ENCODE data around the gene ZPBP2. TPM values are rescaled to one million over a fixed set of nuclear protein-coding genes. Genes with fewer than 3 reads are reported as not detected.
"Not testable (repeated sequence)": the region's sequence is repeated elsewhere in the genome, so short reads cannot be mapped to it uniquely, and the experiment has no call there.

The ZPBP2 gene
- total and polyA plus RNA-seq, 11 donors, result not detected

DNA sequence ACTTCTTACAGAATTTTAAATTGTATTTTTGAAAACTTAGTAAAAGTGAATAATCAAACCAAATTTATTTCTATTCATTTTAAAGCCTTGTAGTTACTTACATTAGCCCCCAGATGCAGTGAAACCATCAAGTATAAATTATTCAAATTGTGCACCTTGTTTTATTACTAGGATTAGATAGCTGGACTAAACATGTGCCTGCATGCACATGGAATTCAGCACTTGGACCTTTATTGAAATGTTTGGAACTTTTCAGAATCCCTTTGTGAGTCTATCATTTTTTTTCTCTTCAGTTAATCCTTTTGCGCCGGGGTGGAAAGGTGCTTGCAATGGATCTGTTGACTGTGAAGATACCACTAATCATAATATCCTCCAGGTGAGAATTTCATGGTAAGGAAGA lies 4.7 kb downstream of the ZPBP2 start:
- DNase-seq (no peak), ATAC-seq (no peak)
- Histone ChIP-seq H3K4me3 (no peak overlapping the region), H3K4me1 (no peaks in the 10 kb centered on the region), H3K27ac (no peak overlapping the region), H3K9me3 (peaks cover 0 to 4% (median 0%) of the 10 kb centered on the region in 12 donors), H3K36me3 (no peaks in the 10 kb centered on the region), H3K27me3 (peaks cover 5 to 63% (median 11%) of the 10 kb centered on the region in 9 donors)
- intact Hi-C loops (cut with DNase I), result loop anchor here in 5 of 10 donors (2.0 to 10.0 kb wide), 4 partner anchors 100 to 108 kb away; partner anchors contain the start of gene PSMD3 (in 1 of the 5)
- TF ChIP-seq, protein P1, sequence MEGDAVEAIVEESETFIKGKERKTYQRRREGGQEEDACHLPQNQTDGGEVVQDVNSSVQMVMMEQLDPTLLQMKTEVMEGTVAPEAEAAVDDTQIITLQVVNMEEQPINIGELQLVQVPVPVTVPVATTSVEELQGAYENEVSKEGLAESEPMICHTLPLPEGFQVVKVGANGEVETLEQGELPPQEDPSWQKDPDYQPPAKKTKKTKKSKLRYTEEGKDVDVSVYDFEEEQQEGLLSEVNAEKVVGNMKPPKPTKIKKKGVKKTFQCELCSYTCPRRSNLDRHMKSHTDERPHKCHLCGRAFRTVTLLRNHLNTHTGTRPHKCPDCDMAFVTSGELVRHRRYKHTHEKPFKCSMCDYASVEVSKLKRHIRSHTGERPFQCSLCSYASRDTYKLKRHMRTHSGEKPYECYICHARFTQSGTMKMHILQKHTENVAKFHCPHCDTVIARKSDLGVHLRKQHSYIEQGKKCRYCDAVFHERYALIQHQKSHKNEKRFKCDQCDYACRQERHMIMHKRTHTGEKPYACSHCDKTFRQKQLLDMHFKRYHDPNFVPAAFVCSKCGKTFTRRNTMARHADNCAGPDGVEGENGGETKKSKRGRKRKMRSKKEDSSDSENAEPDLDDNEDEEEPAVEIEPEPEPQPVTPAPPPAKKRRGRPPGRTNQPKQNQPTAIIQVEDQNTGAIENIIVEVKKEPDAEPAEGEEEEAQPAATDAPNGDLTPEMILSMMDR (IDR thresholded peaks at IDR 0.05), result peak in 5 of 12 donors; percentile 14 to 51 (median 32)
- no peak for TF ChIP-seq POLR2A (IDR thresholded peaks at IDR 0.05)
- 82 to 86% (median 84%) methylated on average over 2 of the region's 2 CpGs for WGBS, 4 donors

DNA sequence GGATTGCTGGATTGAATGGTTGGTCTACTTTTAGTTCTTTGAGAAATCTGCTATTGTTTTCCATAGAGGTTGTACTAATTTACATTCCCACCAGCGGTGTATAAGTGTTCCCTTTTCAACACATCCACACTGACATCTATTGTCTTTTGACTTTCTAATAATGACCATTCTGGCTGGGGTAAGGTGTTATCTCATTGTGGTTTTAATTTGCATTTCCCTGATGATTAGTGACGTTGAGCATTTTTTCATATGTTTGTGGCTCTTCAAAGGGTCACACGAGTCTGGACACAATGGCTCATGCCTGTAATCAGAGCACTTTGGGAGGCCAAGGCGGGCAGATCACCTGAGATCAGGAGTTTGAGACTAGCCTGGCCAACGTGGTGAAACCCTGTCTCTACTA lies 18.1 kb downstream of the ZPBP2 start:
- H3K4me1 ChIP-seq; H3K36me3 ChIP-seq; H3K27ac ChIP-seq; DNase-seq; H3K9me3 ChIP-seq; H3K4me3 ChIP-seq; ATAC-seq; intact Hi-C loops (cut with DNase I): not testable (repeated sequence)
- peaks cover 0 to 34% (median 13%) of the 10 kb centered on the region in 9 donors for H3K27me3 ChIP-seq
- 56 to 68% (median 67%) methylated on average over 5 of the region's 5 CpGs for WGBS, 4 donors

DNA sequence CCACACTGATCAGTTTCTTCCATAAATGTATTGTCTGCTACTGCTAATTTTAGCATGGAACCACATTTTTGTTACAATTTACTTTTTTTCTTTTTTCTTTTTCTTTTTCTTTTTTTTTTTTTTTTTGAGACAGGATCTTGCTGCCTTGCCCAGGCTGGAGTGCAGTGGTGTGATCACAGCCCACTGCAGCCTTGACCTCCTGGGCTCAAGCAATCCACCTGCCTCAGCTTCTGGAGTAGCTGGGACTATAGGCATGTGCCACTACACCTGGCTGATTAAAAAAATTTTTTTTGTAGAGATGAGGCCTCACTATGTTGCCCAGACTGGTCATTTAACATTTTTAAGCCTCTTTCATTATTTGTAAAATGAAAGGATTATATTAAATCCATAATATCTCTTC lies 19.1 kb downstream of the ZPBP2 start:
- intact Hi-C loops (cut with DNase I), result no loop called here
- Histone ChIP-seq H3K27me3 (peaks cover 0 to 37% (median 16%) of the 10 kb centered on the region in 9 donors), H3K4me1 (no peaks in the 10 kb centered on the region), H3K36me3 (no peaks in the 10 kb centered on the region), H3K9me3 (no peaks in the 10 kb centered on the region), H3K27ac (no peak overlapping the region), H3K4me3 (no peak overlapping the region)
- TF ChIP-seq, protein P1 (IDR thresholded peaks at IDR 0.05), result no peak
- TF ChIP-seq POLR2A (IDR thresholded peaks at IDR 0.05), result no peak
- ATAC-seq, result no peak
- DNase-seq, result no peak

DNA sequence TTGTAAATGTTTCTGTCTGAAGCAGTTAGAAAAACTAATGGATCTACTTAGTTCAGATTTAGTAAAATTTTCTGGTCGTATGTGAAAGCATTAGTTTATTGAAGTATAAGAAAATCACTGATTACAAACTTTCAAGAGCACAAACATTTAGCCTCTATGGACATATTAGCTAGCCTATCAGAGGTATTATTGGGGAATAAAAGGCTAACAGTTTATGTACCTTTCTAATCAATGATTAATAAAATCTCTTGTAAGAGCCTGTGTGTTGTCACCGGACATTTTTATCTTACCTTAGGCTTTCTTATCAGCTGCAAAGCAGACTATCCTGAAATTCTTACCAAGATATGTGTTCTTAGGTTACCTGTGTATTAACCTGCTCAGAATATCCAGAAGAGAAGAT lies 21.2 kb downstream of the ZPBP2 start:
- H3K4me3 ChIP-seq, result no peak overlapping the region

More for the DNA sequence above, 21.2 kb downstream of the ZPBP2 start:
- intact Hi-C loops (cut with DNase I), result no loop called here
- 26 to 51% (median 48%) methylated on average over 2 of the region's 2 CpGs for WGBS, 4 donors
- Histone ChIP-seq H3K9me3 (no peaks in the 10 kb centered on the region), H3K27me3 (peaks cover 0 to 42% (median 16%) of the 10 kb centered on the region in 9 donors), H3K36me3 (no peaks in the 10 kb centered on the region), H3K4me1 (no peaks in the 10 kb centered on the region), H3K27ac (no peak overlapping the region)
- DNase-seq (no peak), ATAC-seq (no peak)
- TF ChIP-seq POLR2A (IDR thresholded peaks at IDR 0.05), result no peak
- TF ChIP-seq, protein P1 (IDR thresholded peaks at IDR 0.05), result no peak

All from heart left ventricle (tissue), 16 donors.